Left lung (tissue), 10 donors: Measurements from ENCODE around the gene ADAD2. TPM values are rescaled to one million over a fixed set of nuclear protein-coding genes. Genes with fewer than 3 reads are reported as not detected.

Source experiments
- ATAC-seq: fragments of 200-7000 bp; cut with Tn5 transposase; one replicate; pipeline ENCODE4 v1.9.1; 2020; ENCODE audit warnings: moderate library complexity
- DNase-seq, 4 donors: peaks; one replicate each; pipeline ENCODE4 v3.0.0-alpha.2; 2013 to 2020
- H3K27ac ChIP-seq, 2 donors: fragments of 200-600 bp; sonication (generic) in 1 of 2; one replicate each; pipeline versions ENCODE4 v1.5.0 to v1.8.0; 2020 to 2021
- H3K27me3 ChIP-seq, 2 donors: fragments of 200-600 bp; sonication (generic) in 1 of 2; one replicate each; pipeline versions ENCODE4 v1.5.0 to v1.8.0; 2020 to 2021
- H3K36me3 ChIP-seq, 2 donors: fragments of 200-600 bp; sonication (generic) in 1 of 2; one replicate each; pipeline versions ENCODE4 v1.5.0 to v1.8.0; 2020 to 2021
- H3K4me1 ChIP-seq, 2 donors: fragments of 200-600 bp; one replicate each; pipeline ENCODE4 v1.8.0; 2021
- H3K4me3 ChIP-seq, 2 donors: fragments of 200-600 bp; sonication (generic) in 1 of 2; one replicate each; pipeline versions ENCODE4 v1.5.0 to v1.8.0; 2020 to 2021; ENCODE audit warnings: mild to moderate bottlenecking in 1 of 2
- H3K9me3 ChIP-seq, 2 donors: fragments of 200-600 bp; sonication (generic) in 1 of 2; one replicate each; pipeline versions ENCODE4 v1.5.0 to v1.8.0; 2020 to 2021
- intact Hi-C, 2 donors: fragments of 100-400 bp; cut with DNase I; formaldehyde crosslinking; loops; one replicate each; pipeline versions ENCODE4 v1.11.2 to v1.14.2; 2022
- polyA plus RNA-seq, 6 donors: library from polyadenylated mRNA; unstranded; fragments of 120-200 nt; gene quantifications; one replicate each; pipeline ENCODE4 v1.2.1, GENCODE V29; 2013; ENCODE audit not compliant: insufficient read length in 6 of 6
- total RNA-seq, 2 donors: library from RNA; stranded (reverse); fragmentation: NEBNext Ultra II Directional; extraction: Animal tissue kit (Norgen Biotek cat#: 25700); gene quantifications; one replicate each; pipeline ENCODE4 v1.2.1, GENCODE V29; 2021
- TF ChIP-seq, protein P1 (sequence below), 2 donors: fragments of 200-600 bp; sonication (generic) in 1 of 2; IDR thresholded peaks; one replicate each; pipeline versions ENCODE4 v1.5.0 to v1.8.0; 2021; ENCODE audit warnings: antibody characterized with exemption in 2 of 2
- donor health status: DM: no; HTN: yes; CAD: no.
- donor health status: DM: no; HTN: no; CAD: no.

ADAD2 gene
- total and polyA plus RNA-seq, 8 donors = 0.09 to 1.4 (median 0.41) TPM

GRCh38 chr16:84186685-84187437 lies 4.1 kb upstream of the ADAD2 start, which contains the start of gene TAF1C:
Gene TAF1C (minus strand): TSS chr16:84187057. CDS start chr16:84184988, 2,069 bp downstream.
- Histone ChIP-seq H3K27ac (peak within 1 kb of the TSS; percentile 69 to 78), H3K4me3 (peak within 1 kb of the TSS; percentile 92 to 94), H3K27me3 (no peaks in the 10 kb centered on the region), H3K36me3 (peaks cover 0 to 21% of the 10 kb centered on the region in 2 donors), H3K4me1 (peaks cover 6 to 30% of the 10 kb centered on the region in 2 donors), H3K9me3 (no peaks in the 10 kb centered on the region)
- peak; percentile 89 to 98 (median 94) for DNase-seq
- TF ChIP-seq, protein P1, sequence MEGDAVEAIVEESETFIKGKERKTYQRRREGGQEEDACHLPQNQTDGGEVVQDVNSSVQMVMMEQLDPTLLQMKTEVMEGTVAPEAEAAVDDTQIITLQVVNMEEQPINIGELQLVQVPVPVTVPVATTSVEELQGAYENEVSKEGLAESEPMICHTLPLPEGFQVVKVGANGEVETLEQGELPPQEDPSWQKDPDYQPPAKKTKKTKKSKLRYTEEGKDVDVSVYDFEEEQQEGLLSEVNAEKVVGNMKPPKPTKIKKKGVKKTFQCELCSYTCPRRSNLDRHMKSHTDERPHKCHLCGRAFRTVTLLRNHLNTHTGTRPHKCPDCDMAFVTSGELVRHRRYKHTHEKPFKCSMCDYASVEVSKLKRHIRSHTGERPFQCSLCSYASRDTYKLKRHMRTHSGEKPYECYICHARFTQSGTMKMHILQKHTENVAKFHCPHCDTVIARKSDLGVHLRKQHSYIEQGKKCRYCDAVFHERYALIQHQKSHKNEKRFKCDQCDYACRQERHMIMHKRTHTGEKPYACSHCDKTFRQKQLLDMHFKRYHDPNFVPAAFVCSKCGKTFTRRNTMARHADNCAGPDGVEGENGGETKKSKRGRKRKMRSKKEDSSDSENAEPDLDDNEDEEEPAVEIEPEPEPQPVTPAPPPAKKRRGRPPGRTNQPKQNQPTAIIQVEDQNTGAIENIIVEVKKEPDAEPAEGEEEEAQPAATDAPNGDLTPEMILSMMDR (IDR thresholded peaks at IDR 0.05) = peak; percentile 94 to 97
- intact Hi-C loops = loop anchor here in 1 of 2 donors (10.0 kb wide), 2 partner anchors 92 to 222 kb away; partner anchors contain the start of gene NECAB2
- peak; percentile 99 for ATAC-seq

DNA sequence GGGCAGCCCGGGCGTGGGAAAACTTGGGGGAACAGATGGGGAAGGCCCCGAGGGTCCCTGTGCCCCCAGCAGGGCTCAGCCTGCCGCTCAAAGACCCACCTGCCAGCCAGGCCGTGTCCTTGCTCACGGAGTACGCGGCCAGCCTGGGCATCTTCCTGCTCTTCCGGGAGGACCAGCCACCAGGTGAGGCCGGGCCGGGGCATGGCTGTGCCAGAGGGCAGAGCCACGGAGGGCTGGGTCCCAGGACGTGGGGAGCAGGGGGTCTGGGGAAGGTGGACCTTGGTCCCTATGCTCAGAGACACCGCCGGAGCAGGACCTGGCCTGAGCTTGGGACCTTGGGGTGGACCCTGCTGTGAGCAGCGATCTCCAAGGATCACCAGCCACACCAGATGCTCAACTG lies 509 bp downstream of the ADAD2 start:
- Histone ChIP-seq H3K4me1 (peaks cover 0 to 1% of the 10 kb centered on the region in 2 donors), H3K4me3 (no peak overlapping the region), H3K27me3 (peaks cover 0 to 17% of the 10 kb centered on the region in 2 donors), H3K9me3 (no peaks in the 10 kb centered on the region), H3K36me3 (no peaks in the 10 kb centered on the region), H3K27ac (no peak overlapping the region)
- TF ChIP-seq, protein P1 (IDR thresholded peaks at IDR 0.05) = no peak
- ATAC-seq (no peak), DNase-seq (no peak)
- intact Hi-C loops = no loop called here

DNA sequence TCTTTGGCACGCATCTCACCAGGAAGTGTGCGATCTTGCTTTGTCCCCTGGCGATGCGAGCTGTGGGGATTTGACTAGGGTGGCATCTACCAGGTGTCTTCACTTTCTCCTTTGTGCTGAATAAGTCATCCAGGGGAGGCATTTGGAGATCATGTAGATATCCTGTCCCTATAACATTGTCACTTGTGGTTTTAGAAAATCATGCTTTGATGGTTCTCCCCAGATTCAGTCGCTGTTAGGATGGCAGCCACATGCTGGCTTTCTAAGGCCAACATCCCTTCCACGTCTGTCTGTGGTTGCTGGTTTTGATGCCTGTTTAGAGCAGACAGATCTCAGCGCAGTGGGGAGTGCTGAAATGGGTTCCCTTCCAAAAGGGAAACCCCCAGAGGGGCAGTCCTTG lies 2.5 kb downstream of the ADAD2 start:
- Histone ChIP-seq H3K27me3 (peaks cover 0 to 17% of the 10 kb centered on the region in 2 donors), H3K27ac (no peak overlapping the region), H3K4me1 (peaks cover 0 to under 1% of the 10 kb centered on the region in 2 donors), H3K9me3 (no peaks in the 10 kb centered on the region), H3K36me3 (no peaks in the 10 kb centered on the region), H3K4me3 (no peak overlapping the region)
- DNase-seq = no peak
- intact Hi-C loops = no loop called here
- ATAC-seq = no peak
- TF ChIP-seq, protein P1 (IDR thresholded peaks at IDR 0.05) = no peak

DNA sequence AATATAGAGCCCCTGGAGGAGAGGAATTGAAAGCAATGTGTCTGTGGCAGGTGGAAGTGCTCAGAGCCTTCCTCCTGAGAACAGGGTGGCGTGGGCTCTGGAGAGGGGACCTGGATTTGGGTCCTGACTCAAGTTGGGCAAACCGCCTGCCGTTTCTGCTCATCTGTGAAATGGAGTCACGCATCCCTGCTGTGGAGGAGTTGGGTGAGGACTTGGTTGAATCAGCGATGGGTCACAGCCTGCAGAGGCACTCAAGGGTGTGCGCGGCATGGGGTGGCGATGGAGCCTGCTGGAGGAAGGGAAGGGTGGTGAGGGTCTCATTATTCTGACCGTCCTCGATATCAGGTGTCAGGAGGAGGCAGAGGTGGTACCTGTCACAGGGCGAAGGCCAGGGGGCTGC lies 3.1 kb downstream of the ADAD2 start:
- TF ChIP-seq, protein P1 (IDR thresholded peaks at IDR 0.05) = no peak
- ATAC-seq (no peak), DNase-seq (no peak)
- H3K36me3 ChIP-seq = no peaks in the 10 kb centered on the region
- H3K27me3 ChIP-seq = peaks cover 0 to 17% of the 10 kb centered on the region in 2 donors
- no peak overlapping the region for H3K4me3 ChIP-seq
- intact Hi-C loops = no loop called here
- no peak overlapping the region for H3K27ac ChIP-seq
- peaks cover 0 to 6% of the 10 kb centered on the region in 2 donors for H3K4me1 ChIP-seq
- H3K9me3 ChIP-seq = no peaks in the 10 kb centered on the region

DNA sequence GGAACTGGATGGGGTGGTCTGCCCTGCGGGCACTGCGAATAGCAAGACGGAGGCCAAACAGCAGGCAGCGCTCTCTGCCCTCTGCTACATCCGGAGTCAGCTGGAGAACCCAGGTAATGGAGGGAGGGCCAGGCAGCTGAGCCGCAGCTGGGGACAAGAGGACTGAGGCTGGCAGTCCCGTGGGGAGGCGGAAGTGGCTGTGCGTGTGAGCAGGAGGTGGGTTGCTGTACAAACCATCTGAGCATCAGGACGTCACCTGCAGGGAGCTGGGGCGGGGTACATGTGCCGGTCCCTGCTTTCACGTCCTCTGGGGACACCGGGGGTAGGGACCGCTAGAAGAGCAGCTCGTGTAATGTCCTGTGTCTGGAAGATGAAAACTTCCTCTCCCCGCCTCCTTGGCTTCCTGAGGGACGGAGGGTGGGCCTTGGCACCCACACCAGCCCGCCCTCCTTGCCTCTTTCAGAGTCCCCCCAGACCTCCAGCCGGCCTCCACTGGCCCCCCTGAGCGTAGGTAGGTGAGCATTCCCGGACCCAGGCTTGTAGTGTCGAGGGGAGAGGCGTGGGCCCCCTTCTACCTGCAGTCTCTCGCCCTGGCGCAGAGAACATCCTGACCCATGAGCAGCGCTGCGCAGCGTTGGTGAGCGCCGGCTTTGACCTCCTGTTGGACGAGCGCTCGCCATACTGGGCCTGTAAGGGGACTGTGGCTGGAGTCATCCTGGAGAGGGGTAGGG lies 3.7 kb downstream of the ADAD2 start:
- Histone ChIP-seq H3K36me3 (no peaks in the 10 kb centered on the region), H3K4me3 (no peak overlapping the region), H3K9me3 (no peaks in the 10 kb centered on the region), H3K27me3 (peaks cover 0 to 17% of the 10 kb centered on the region in 2 donors), H3K27ac (no peak overlapping the region), H3K4me1 (peaks cover 0 to 12% of the 10 kb centered on the region in 2 donors)
- ATAC-seq (no peak), DNase-seq (no peak)
- intact Hi-C loops = no loop called here
- TF ChIP-seq, protein P1 (IDR thresholded peaks at IDR 0.05) = no peak
